HCT116 (cell line): ENCODE results near the gene RSPO1. TPM values are rescaled to one million over a fixed set of nuclear protein-coding genes. Genes with fewer than 3 reads are reported as not detected.

Source experiments
- ATAC-seq: fragments of 200-7000 bp; cut with Tn5 transposase; 2 replicates; pipeline ENCODE4 v1.9.1; 2020; ENCODE audit warnings: mild to moderate bottlenecking, moderate library complexity
- BruUV-seq: library from RNA; stranded (reverse); fragments of 400-500 nt; replicated peaks from 2 replicates; lab custom pipeline; 2021; lab: Mats Ljungman, UMichigan
- CTCF ChIA-PET: fragments of 300-600 bp; sonication (Branson Sonifier 250); formaldehyde crosslinking; loops from one replicate; lab custom pipeline; 2021; ENCODE audit warnings: antibody characterized with exemption; lab: Charles Lee
- POLR2A ChIA-PET: fragments of 300-600, 350-600 bp; sonication (Branson Sonifier 250); formaldehyde crosslinking; loops from one replicate; lab custom pipeline; 2021; ENCODE audit warnings: antibody characterized with exemption; lab: Charles Lee
- RAD21 ChIA-PET, 2 experiments: fragments of 300-600 bp; sonication (Branson Sonifier 250); formaldehyde crosslinking; loops; one replicate each; lab custom pipeline; 2023; ENCODE audit warnings: low total read pairs in 2 of 2; ENCODE audit not compliant: uncharacterized antibody in 2 of 2, unreplicated experiment in 2 of 2, low non-redundant PET in 1 of 2; lab: Charles Lee
- DNase-seq: peaks from one replicate; pipeline ENCODE4 v3.0.0-alpha.2; 2010; ENCODE audit warnings: low read depth, low spot score
- H2AFZ ChIP-seq: fragments of 200-600 bp; shearing (Covaris generic), sonication (generic); 2 replicates; pipeline ENCODE4 v1.6.1; 2017; ENCODE audit warnings: low read depth, mixed run types, mixed read lengths, antibody characterized with exemption, low read length; ENCODE audit not compliant: poor library complexity, severe bottlenecking
- H3K27ac ChIP-seq: 2 replicates; pipeline ENCODE4 v1.5.1; 2012; ENCODE audit warnings: low read depth, low read length
- H3K27me3 ChIP-seq: fragments of 200-600 bp; sonication (generic); 2 replicates; pipeline ENCODE4 v1.6.1; 2016; ENCODE audit warnings: mixed run types, low read length, mixed read lengths; ENCODE audit not compliant: insufficient read depth
- H3K36me3 ChIP-seq, 2 experiments: fragments of 200-500 bp in 1 of 2; fragments of 200-600 bp in 1 of 2; sonication (Bioruptor generic) in 1 of 2; sonication (generic) in 1 of 2; 2 replicates each; pipeline versions ENCODE4 v1.5.1 to v1.6.1; 2014 to 2016; ENCODE audit warnings: low read length in 2 of 2, inconsistent platforms in 1 of 2, mixed read lengths in 1 of 2, mixed run types in 1 of 2; ENCODE audit not compliant: insufficient read depth in 2 of 2, control insufficient read depth in 1 of 2
- H3K4me1 ChIP-seq, 2 experiments: fragments of 200-600 bp in 1 of 2; sonication (generic) in 1 of 2; 2 replicates each; pipeline versions ENCODE4 v1.5.1 to v1.6.1; 2012 to 2017; ENCODE audit warnings: low read length in 2 of 2, inconsistent platforms in 1 of 2, mild to moderate bottlenecking in 1 of 2, mixed read lengths in 1 of 2, mixed run types in 1 of 2, moderate library complexity in 1 of 2; ENCODE audit not compliant: insufficient read depth in 2 of 2, control insufficient read depth in 1 of 2
- H3K4me2 ChIP-seq: fragments of 200-600 bp; sonication (generic); 2 replicates; pipeline ENCODE4 v1.6.1; 2017; ENCODE audit warnings: mixed run types, low read length, mixed read lengths
- H3K4me3 ChIP-seq, 2 experiments: fragments of 200-600 bp in 1 of 2; sonication (generic) in 1 of 2; replicated peaks in 1 of 2; 2 replicates each; pipeline ENCODE4 v1.5.1; 2011 to 2016; ENCODE audit warnings: low read length in 2 of 2, control low read depth in 1 of 2, low read depth in 1 of 2, mild to moderate bottlenecking in 1 of 2, mixed read lengths in 1 of 2, mixed run types in 1 of 2
- H3K79me2 ChIP-seq: fragments of 200-600 bp; sonication (generic); 2 replicates; pipeline ENCODE4 v1.6.1; 2017; ENCODE audit warnings: mild to moderate bottlenecking, mixed run types, low read length, moderate library complexity, mixed read lengths; ENCODE audit not compliant: insufficient read depth
- H3K9ac ChIP-seq: fragments of 200-600 bp; sonication (generic); 2 replicates; pipeline ENCODE4 v1.6.1; 2016; ENCODE audit warnings: low read length, mixed read lengths
- H3K9me2 ChIP-seq: fragments of 200-600 bp; sonication (generic), shearing (Covaris generic); 2 replicates; pipeline ENCODE4 v1.6.1; 2017; ENCODE audit warnings: mixed run types, mild to moderate bottlenecking, moderate library complexity; ENCODE audit not compliant: insufficient read depth
- H3K9me3 ChIP-seq, 2 experiments: fragments of 200-500 bp in 1 of 2; fragments of 200-600 bp in 1 of 2; sonication (Bioruptor generic) in 1 of 2; sonication (generic) in 1 of 2; 2 replicates each; pipeline ENCODE4 v1.6.1; 2014 to 2017; ENCODE audit warnings: low read length in 2 of 2, mixed read lengths in 2 of 2, inconsistent platforms in 1 of 2, low read depth in 1 of 2, mild to moderate bottlenecking in 1 of 2, mixed run types in 1 of 2, moderate library complexity in 1 of 2; ENCODE audit not compliant: control insufficient read depth in 1 of 2, insufficient read depth in 1 of 2
- H4K20me1 ChIP-seq: fragments of 200-600 bp; sonication (generic), shearing (Covaris generic); 2 replicates; pipeline ENCODE4 v1.6.1; 2017; ENCODE audit warnings: mixed run types, mild to moderate bottlenecking, moderate library complexity; ENCODE audit not compliant: insufficient read depth
- ATF3 ChIP-seq: IDR thresholded peaks from 2 replicates; pipeline ENCODE4 v1.6.1; 2012
- CBX3 ChIP-seq: IDR thresholded peaks from 2 replicates; pipeline ENCODE4 v1.6.1; 2012; ENCODE audit warnings: low read depth
- CEBPB ChIP-seq: IDR thresholded peaks from 2 replicates; pipeline ENCODE4 v1.6.1; 2012; ENCODE audit warnings: low read depth
- CTCF ChIP-seq, 3 experiments: fragments of 200-600 bp in 1 of 3; sonication (generic) in 1 of 3; IDR thresholded peaks in 2 of 3; conservative IDR thresholded peaks in 1 of 3; 2 replicates each; pipeline ENCODE4 v1.5.1; 2012 to 2017; ENCODE audit warnings: low read depth in 2 of 3, low read length in 2 of 3, antibody characterized with exemption in 1 of 3, borderline replicate concordance in 1 of 3, control low read depth in 1 of 3, mild to moderate bottlenecking in 1 of 3, mixed read lengths in 1 of 3, mixed run types in 1 of 3, moderate library complexity in 1 of 3; ENCODE audit not compliant: insufficient read depth in 1 of 3
- EGR1 ChIP-seq: IDR thresholded peaks from 2 replicates; pipeline ENCODE4 v1.6.1; 2012; ENCODE audit warnings: low read depth
- ELF1 ChIP-seq: IDR thresholded peaks from 2 replicates; pipeline ENCODE4 v1.6.1; 2012; ENCODE audit warnings: low read depth, borderline replicate concordance
- EZH2 ChIP-seq: fragments of 200-600 bp; sonication (generic); IDR thresholded peaks from 2 replicates; pipeline ENCODE4 v1.6.1; 2017; ENCODE audit warnings: antibody characterized with exemption, mixed run types
- EZH2phosphoT487 ChIP-seq: fragments of 200-600 bp; IDR thresholded peaks from 2 replicates; pipeline ENCODE4 v1.6.1; 2018; ENCODE audit warnings: antibody characterized with exemption, borderline replicate concordance
- JUND ChIP-seq: IDR thresholded peaks from 2 replicates; pipeline ENCODE4 v1.6.1; 2012
- MAX ChIP-seq: IDR thresholded peaks from 2 replicates; pipeline ENCODE4 v1.6.1; 2012
- POLR2A ChIP-seq: IDR thresholded peaks from 2 replicates; pipeline ENCODE4 v1.7.0; 2011; ENCODE audit warnings: borderline replicate concordance; ENCODE audit not compliant: insufficient read depth, insufficient read length; ENCODE audit errors: extremely low read depth
- POLR2AphosphoS5 ChIP-seq: IDR thresholded peaks from 2 replicates; pipeline ENCODE4 v1.6.1; 2011; ENCODE audit warnings: mild to moderate bottlenecking, low read depth, low read length, moderate library complexity
- RAD21 ChIP-seq: IDR thresholded peaks from 2 replicates; pipeline ENCODE4 v1.6.1; 2012; ENCODE audit warnings: low read depth, mild to moderate bottlenecking
- REST ChIP-seq: IDR thresholded peaks from 2 replicates; pipeline ENCODE4 v1.6.1; 2012; ENCODE audit warnings: low read depth
- SIN3A ChIP-seq: IDR thresholded peaks from 2 replicates; pipeline ENCODE4 v1.6.1; 2012; ENCODE audit warnings: low read depth
- SP1 ChIP-seq: IDR thresholded peaks from 2 replicates; pipeline ENCODE4 v1.6.1; 2012; ENCODE audit warnings: low read depth
- TCF7L2 ChIP-seq: IDR thresholded peaks from 2 replicates; pipeline ENCODE4 v1.7.0; 2011; ENCODE audit warnings: borderline replicate concordance, inconsistent platforms; ENCODE audit not compliant: insufficient read depth, insufficient read length; ENCODE audit errors: extremely low read depth
- YY1 ChIP-seq: IDR thresholded peaks from 2 replicates; pipeline ENCODE4 v1.6.1; 2011; ENCODE audit warnings: low read length, low read depth, moderate library complexity, mild to moderate bottlenecking; ENCODE audit not compliant: insufficient replicate concordance; ENCODE audit errors: extremely low read depth
- ZFX ChIP-seq: fragments of 450-650 bp; IDR thresholded peaks from 2 replicates; pipeline ENCODE4 v1.6.1; 2017
- ZNF274 ChIP-seq: fragments of 200-500 bp; sonication (Bioruptor generic); IDR thresholded peaks from 2 replicates; pipeline ENCODE4 v1.6.1; 2014; ENCODE audit warnings: mild to moderate bottlenecking, low read depth, low read length, inconsistent platforms
- intact Hi-C: fragments of 100-400 bp; cut with micrococcal nuclease; formaldehyde crosslinking; loops from 2 replicates; pipeline ENCODE4 v1.10.0; 2022
- total RNA-seq: library from RNA; stranded (reverse); gene quantifications from one replicate; pipeline ENCODE4 v1.2.1, GENCODE V29; 2021; ENCODE audit not compliant: unreplicated experiment

The RSPO1 gene
- total RNA-seq, 1 experiment from 2014 or later = 0.15 TPM

- no peaks in the 10 kb centered on the region for H3K4me1 ChIP-seq
- no peaks in the 10 kb centered on the region for H3K27me3 ChIP-seq
- ChIA-PET RAD21 (no interaction called here), POLR2A (no interaction called here), CTCF (no interaction called here)
- ATAC-seq (no peak), DNase-seq (no peak)
- no peak for TF ChIP-seq POLR2A
- no peak for TF ChIP-seq YY1
- no peak for TF ChIP-seq ZNF274
- TF ChIP-seq EZH2phosphoT487 = no peak
- TF ChIP-seq EGR1 = no peak
- no peak for TF ChIP-seq REST
- TF ChIP-seq SP1 = no peak
- no peak for TF ChIP-seq TCF7L2
- TF ChIP-seq MAX = no peak
- no peak for TF ChIP-seq ZFX
- no peak for TF ChIP-seq ELF1
- TF ChIP-seq CTCF (IDR thresholded peaks at IDR 0.05 in 2 of 3, conservative IDR thresholded peaks at IDR 0.05 in 1 of 3; ENCODE audit: borderline replicate concordance in 1 of 3, insufficient read depth in 1 of 3, low read depth in 2 of 3, low read length in 2 of 3) = no peak
- TF ChIP-seq POLR2AphosphoS5 = no peak
- no peak for TF ChIP-seq RAD21
- TF ChIP-seq SIN3A = no peak
- no peak for TF ChIP-seq CBX3
- TF ChIP-seq EZH2 = no peak
- TF ChIP-seq ATF3 = no peak
- TF ChIP-seq JUND = no peak
- no peak for TF ChIP-seq CEBPB
- no peaks in the 10 kb centered on the region for H4K20me1 ChIP-seq
- no TSS peak for BruUV-seq
- H3K4me2 ChIP-seq = no peak overlapping the region
- H3K9ac ChIP-seq = no peak overlapping the region
- H2AFZ ChIP-seq = no peak overlapping the region
- intact Hi-C loops = no loop called here
- no peaks in the 10 kb centered on the region for H3K79me2 ChIP-seq
- H3K36me3 ChIP-seq = no peaks in the 10 kb centered on the region
- no peaks in the 10 kb centered on the region for H3K9me3 ChIP-seq
- H3K27ac ChIP-seq = no peak overlapping the region
- H3K4me3 ChIP-seq = no peak overlapping the region
- H3K9me2 ChIP-seq = no peaks in the 10 kb centered on the region
Observed at GRCh38 chr1:37651803-37652202, 17.1 kb upstream of the RSPO1 start.
